HG02938 (cell line): ENCODE results near the gene PDCD4.

Experiments used
- ATAC-seq: cut with Tn5 transposase; IDR thresholded peaks from one replicate; pipeline ENCODE4 v1.9.1; 2021; ENCODE audit warnings: mild to moderate bottlenecking, moderate library complexity; ENCODE audit not compliant: unreplicated experiment

The PDCD4 gene

DNA sequence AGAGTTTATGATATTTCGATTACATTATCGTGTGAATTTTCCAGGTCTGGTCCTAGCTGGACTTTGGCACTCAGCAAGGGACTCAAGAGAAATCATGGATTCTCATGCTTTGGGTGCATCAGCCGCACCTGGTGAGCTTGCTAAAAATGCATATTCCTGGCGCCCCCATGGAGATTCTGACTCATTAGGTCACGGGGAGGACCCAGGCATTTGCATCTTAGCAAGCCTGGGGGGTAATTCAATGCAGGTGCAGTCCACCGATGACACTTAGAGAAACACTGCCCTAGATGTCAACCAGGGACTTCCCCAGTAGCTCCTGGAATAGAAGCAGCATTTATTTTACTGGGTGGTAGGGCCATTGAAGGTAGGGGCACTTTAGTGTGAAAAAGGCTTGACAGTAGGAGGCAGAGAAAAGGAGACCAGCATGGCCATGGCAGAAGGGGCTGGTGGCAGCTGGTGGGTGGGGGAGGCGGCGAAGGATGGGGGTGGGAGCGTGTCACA, 29.9 kb upstream of the PDCD4 start:
- peak; percentile 53 for ATAC-seq

DNA sequence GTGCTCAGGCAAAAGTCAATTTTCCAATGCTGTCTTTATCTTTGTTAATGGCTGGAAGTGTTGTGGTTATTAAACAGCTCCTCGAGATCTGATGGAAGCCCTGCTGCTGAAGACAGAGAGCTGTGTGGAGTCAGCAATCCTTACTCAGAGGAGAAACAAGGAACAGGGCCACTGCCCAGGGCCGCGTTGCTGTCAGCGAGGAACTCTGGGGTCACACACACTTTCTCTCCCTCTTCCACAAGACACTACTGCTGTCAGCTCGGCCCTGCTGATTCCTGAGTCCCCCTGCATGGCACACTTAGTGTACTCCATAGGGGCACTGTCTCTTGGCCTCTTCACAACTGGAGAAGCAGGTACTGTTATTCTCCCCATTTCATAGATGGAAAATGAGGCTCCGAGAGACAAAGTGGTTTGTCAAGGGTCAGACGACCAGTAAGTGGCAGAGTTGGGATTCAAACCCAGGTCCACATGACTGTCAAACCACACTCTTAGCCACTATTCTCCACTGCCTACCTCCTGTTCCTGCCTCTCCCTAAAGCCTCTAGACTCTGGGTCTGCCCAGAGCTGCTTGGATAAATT, 29.3 kb upstream of the PDCD4 start:
- ATAC-seq: peak; percentile 10

DNA sequence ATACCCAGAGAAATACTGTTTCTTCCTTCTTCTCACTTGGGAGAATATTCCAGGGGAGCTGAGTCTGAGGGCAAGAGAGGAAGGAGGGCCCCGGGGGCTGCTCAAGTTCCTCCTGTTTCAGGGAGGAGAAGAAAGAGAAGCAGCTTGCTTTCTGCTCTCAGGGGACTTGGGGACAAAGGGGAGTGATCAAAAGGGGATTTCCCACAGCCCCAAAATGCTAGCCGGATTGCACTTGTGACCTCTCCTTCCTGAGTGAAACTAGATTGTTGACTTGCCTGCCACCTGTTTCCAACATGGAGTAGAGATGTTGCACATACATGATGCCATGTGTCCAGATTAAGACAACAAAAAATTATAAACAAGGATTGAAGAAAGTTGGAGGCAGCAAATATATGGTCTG, 28.7 kb upstream of the PDCD4 start:
- peak; percentile 84 for ATAC-seq

DNA sequence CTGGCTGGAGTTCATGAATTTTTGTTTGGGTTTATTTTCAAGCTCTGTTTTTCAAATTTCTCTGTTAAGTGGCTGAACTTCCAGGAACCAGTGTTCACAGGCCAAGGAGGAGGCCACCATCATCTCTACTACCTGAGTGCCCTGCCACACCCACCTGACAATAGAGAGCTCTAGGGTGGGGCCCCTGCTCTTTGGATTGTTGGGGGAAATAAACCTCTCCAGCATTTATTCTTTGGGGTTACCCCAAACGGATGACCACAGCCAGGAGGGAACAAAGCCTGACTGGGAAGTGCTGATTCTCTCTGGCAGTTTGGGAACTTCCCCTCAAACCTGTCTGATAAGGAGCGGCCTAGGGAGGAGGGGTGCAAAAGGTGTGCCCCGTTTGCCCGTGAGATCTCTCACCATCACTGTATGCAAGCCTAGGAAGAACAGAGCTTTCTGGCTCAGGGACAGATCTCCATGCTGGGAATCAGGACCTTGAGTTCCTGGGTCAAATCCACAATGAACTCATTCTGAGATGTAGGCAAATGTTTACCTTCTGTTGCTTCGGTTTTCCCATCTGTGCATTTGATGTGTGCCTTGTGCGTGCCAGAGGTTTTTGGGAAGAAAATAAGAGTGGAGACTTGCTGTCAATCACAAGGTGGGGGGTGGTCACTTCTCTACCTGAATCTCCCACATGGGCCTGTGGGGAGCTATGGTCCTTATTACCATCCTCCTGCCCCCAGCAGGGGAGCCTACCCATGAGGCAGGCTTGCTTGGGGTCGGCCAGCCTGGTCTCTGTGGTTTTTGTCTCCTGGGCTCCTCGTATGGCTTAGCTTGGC, 27.7 kb upstream of the PDCD4 start:
- ATAC-seq: no peak

DNA sequence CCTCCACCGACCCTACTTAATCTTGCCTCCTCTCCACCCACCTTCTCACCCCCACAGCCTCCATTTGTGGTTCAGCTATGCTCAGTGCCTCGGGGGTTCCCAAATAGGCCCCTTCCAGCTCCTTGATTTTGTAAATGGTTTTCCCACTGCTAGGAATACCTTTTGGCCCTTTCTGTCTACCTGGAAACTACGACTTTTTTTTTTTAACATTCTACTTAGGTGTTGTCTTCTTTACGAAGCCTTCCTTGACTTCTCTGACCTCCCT, 27.2 kb upstream of the PDCD4 start:
- ATAC-seq: no peak

DNA sequence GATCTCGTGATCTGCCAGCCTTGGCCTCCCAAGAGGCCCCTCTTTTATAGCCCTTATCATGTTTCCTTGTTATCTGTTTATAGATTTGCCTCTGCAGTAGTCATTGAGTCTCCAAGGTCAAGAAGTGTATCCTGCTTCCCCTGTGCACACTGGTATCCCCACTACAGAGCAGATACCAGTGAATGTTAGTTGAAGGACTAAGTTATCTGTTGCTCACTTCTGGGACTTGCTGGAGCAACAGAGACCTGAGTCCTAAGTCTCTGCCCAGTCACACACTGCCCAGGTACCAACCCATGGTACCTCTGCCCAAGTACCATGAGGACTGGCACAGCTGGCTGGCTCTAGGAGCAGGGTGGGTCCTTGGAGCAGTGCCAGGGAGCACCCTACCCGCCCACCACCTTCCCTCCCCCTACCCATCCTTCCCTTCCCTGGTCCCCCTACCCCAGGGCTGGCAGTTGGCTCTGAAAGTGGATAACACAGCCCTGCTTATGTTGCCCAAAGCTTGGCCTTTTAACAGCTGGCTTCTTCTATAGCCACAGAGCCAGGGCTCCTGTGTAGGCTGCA, 26.5 kb upstream of the PDCD4 start:
- no peak for ATAC-seq

DNA sequence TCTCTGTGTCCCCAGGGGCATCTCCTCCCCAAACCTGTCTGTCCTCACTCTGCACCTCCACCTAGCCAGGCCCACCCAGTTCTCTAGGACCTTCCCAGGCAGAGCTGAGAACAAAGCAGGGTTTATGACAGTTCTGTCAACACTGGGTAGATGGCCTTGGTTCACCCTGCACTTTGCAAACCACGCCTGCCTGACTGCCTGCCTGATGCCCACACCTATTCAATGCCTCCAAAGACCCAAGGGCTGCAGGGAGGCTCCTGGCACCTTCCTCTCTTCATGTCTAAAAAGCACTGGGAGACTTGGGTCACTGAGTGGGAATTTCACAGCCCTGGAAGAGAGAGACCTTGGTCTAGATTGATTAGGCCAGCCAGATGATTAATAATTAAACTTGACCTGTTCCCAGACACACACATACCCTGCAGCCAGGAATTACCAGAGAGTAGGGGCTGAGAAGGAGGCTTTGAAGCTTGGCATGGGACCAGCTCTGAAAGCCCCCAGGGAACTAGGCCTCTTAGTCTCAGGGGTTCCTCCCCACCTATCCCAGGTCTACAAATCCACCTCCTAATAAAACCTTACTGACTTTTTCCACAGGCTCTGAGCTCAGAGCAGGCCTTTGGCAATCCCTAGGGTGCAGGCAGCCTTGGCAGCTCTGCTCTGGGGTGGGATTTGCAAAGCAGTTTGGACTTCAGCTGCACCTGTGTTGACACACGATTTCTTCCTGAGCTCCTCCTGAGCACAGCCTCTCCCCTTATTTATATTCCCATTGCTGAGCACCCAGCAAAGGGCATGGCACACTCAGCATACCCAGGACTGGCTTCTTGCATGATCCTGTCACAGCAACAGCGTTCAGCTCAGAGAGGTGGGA, 25.7 kb upstream of the PDCD4 start:
- ATAC-seq: no peak

DNA sequence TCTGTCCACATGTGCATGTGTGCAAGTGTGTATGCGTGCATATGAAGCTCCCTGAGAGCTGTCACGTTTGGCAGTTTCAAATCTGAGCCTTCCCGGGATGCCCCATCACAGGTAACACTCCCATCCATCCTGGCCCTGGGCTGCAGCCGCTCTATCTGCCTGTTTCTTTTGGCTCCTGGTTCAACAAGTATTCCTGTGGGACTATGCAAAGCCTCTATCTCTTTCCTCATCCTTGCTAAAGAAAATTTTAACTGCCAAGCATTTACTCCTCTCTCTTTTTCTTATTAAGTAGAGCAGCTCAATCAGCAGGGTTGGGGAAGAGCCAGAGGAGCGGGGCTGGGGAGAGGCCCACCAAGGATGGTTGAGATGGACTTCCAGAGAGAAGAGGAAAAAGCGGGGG, 24.4 kb upstream of the PDCD4 start:
- ATAC-seq: no peak

DNA sequence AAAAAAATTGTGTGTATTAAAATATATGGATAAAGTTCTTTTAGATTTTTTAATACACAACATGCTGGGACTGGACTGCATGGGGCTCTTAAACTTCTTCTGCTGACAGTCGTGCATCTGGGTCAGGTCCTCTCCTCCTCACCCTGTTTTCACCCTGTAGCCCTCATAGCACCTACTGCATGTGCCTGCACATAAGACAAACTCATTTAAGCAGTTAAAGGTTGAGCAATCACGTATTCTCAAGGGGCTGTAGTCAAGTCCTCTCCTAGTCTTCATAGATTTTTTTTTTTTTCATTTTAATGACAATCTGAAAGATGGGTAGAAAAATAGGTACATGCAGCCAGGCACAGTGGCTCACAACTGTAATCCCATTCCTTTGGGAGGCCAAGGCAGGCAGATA, 23.6 kb upstream of the PDCD4 start:
- no peak for ATAC-seq

DNA sequence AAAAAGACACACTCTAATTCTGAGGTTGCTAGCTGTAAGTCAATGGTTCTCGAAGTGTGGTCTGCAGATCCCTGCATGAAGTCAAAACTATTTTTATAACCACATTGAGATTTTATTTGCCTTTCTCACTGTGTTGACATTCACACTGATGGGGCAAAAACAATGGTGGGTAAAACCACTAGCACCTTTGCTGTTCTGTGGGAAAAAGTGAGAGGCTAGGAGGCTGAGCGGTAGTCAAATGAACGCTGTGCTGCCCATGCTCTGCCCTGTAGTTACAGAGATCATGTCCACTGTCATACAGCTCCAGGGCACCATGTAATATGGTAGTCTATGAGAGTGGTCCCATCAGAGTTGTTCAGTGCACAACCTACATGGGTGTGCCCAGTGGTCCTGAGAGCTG, 21.6 kb upstream of the PDCD4 start:
- no peak for ATAC-seq

DNA sequence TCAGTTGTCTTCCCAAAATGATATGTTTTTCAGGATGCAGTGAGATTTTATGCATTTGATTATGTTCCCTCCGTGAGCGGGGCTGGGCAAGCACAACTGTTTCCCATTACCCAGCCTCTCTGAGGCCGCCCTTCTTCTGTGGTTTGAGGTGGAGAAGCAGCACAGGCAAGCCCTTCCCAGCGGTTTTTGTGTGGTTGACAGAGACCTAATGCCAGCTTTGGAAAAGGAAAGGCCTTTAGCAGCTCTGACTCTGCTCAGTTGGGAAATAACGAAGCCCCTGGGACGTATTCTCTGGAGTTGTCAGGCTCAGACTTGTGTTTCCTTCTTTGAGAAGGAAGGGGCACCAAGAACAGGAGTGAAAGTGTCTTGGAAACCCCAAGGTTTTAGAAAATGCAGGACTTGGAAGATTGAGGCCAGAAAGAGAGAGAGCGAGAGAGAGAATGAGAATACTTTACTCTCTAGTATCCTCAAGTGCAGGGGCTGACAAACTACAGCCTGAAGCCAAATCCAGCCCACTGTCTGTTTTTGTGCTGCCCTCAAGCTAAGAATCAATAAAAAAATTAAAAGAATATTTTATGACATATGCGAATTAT, 20.6 kb upstream of the PDCD4 start:
- no peak for ATAC-seq

DNA sequence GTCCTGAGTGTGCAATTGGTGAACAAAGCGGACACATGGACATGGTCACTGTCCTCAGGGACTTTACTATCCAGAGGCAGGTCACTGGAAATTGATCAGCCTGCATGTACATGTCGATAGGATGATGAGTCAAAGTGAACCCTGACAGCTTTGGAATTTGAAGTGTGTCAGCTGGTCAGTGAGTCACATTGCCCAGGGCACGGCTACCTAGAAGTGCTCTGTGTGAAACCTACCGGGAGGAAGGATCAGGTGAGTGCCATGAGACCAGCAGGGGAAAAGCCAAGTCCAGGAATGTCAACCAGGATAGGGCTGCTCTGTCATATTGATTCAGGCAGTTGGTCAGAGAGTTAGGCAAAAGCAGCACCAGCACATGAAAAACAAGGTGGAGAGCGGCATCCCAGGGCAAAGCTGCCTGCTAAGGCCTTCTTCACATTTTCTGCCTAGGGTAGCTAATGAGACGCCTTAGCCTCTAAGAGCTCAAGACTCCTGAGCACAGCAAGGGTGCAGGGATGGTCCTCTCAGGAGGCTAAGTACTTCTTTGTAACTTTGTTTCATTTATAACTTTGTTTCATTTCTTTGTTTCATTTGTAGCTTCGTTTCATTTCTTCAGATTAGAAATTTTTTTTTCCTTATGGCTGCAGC, 19.4 kb upstream of the PDCD4 start:
- ATAC-seq: no peak

DNA sequence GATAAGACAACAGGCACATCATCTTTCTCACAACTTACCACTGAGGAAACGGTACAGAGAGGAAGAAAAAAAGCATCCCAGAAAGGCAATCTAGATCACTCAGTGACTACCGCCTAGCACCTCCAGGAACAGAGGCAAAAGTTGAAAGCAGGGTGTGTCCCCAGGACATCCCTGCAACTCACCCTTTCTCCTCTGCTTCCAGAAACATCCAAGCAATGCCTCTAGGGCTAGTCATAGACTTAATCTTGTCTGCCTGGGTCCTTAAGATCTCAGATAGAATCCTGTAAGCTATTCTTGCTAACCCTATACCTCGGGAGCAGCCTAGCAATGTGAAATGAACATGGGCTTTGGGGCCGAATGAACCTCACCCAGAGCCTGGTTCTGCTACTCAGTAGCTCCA, 18.8 kb upstream of the PDCD4 start:
- no peak for ATAC-seq

DNA sequence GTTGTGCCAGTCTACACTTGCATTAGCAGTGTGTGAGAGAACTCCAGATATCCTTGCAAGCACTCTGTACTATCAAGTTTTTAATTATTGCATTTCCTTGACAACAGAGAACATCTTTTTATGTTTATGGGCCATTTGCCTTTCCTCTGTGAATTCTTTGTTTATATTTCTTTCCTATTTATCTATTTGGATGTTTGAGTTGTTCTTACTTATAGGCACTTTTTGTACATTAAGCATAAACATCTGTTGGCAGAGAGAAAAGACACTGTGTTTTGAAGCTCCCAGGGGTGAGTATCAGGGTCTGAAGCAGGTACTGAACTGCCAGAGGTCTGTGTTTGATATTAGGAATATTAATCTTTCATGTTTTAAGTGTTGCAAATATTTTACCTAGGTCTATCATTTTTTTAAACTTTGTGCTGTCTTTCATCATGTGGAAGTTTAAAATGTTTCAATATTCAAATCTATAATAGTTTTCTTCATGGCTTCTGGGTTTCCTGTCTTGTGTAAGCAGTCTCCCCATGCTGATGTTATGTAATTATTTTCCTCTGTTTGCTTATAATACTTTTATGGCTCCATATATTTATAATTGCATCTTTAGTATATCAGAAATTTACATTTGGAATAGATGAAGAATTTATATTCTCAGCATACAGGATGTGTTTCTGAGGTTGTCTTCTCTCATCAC, 17.7 kb upstream of the PDCD4 start:
- ATAC-seq: no peak

DNA sequence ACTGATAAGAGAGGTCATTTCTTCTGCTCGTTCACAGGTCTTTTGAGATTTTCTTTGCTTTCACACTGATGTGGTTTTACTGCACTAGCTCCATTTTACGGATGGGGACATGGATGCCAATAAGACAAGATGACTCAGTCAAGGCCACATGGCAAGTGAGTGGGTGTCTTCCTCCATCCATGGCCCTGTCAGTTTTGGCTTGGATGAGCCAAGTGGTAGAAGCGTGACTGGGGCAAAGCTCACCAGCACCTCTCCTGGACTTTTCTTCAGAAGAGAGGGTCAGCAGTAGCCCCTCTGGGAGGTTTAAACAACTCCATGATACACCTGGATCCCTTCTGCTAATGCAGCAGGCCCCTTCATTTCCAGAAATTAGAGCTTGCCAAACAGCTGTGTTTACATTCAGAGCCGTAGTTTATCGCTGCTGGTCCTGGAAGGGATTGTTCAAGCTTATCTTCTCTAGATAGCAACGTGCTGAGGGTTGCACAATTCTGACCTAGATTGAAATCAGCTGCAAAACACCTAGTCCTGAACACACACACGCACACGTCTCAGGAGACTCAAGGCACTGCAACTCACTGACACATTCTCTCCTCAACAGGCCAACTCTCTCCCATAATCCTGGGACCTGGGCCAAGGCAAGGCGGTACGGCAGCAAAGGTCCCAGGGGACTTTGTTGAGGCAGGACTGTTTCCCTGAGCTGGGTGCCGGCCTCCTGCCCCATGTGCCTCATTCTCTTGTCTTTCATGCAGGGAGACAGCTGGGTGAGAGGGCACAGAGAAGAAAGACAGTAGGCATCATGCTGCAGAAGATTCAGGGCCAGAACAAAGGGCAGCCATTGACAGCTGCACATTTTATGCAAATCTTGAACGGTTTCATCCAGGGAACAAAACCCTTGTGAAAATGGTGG, 14.2 kb upstream of the PDCD4 start:
- ATAC-seq: peak; percentile 24

DNA sequence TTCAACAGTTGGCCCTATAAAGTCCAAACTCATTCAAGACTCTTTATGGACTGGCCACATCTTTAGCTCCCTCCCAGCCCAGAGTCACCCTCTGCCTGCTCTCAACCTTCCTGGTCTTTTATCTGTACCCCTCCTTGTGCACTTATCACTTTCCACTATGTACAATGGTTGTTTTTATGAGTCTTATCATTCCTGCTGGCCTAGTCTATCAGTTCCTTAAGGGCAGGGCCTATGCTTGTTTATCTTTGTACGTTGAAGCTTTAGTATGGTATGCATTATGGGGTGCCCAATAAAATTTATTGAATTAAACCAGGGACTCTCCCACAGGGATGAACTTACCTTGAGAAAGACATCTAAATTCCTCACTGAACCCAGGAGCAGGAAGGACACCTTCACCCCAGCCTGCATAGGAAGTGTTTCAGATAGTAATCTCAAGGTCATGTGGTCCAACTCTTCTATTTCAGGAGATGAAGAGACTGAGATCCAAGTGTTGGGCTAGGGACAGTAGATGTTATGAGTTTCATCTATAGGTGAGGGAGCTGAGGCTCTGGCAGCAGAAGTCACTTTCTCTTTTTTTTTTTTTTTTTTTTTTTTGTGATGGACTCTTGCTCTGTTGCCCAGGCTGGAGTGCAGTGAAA, 13.3 kb upstream of the PDCD4 start:
- no peak for ATAC-seq

DNA sequence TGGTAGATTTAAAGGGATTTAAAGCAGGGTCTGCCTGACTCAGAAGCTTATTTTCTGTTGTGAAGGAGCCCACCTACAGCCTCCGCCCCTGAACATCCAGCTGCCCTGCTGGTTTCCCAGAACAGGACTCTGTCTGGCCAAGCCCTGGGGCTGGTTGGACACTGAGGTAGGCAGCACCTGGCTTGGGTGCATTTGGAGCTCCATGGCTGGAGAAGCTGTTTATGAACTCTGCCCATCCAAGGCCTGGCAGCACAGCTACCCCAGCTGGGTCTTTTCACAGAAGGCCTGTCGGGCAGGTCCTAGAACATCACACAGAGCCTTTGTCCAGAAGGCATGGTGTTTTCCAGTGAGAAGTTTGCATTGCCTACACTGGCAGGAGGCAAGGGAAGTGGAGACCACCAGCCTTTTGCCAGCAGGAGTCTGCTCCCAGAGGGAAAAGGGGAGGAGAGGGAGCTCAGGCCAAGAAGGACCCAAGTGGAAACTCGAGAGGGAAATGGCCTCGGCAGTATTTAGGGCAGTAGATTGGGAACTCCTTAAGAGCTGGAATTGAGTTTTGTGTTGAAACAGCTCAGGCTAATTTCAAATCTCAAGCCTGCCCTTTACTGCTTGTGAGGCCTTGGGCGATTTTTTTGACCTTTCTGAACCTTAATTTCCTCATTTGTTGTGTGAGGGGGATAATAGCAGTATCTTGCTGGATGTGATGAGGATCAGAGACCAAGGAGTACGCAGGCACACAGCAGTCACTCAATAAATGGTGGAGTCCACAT, 12.3 kb upstream of the PDCD4 start:
- no peak for ATAC-seq

DNA sequence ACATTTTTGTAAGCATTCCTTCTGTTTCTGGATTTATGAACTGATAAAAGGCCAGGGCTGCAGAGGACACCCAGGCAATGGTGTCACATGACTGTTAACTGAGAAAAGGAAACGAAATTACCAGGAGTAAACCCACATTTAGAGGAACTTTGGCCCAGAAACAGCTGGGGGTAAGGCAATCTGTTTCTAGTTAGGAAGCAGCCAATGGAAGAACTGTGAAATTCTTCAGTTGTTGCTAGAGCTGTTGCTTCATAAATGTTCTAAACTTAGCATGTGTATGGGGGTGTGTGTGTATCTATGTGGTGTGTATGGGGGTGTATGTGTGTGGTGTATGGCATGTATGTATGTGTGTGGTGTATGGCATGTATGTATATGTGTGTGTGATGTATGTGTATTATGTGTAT, 11.8 kb upstream of the PDCD4 start:
- ATAC-seq: no peak
